Left colon (tissue), 2 donors: ENCODE data around the gene PDE4B. TPM values are rescaled to one million over a fixed set of nuclear protein-coding genes. Genes with fewer than 3 reads are reported as not detected.
"Not testable (repeated sequence)": the region's sequence is repeated elsewhere in the genome, so short reads cannot be mapped to it uniquely, and the experiment has no call there.

Experiments
- ATAC-seq: fragments of 200-7000 bp; cut with Tn5 transposase; one replicate; pipeline ENCODE4 v1.9.1; 2020; ENCODE audit warnings: mild to moderate bottlenecking, moderate library complexity
- DNase-seq, 2 donors: peaks; one replicate each; pipeline ENCODE4 v3.0.0-alpha.2; 2020
- intact Hi-C, 2 donors: fragments of 100-400 bp; cut with DNase I in 1 of 2; cut with micrococcal nuclease in 1 of 2; formaldehyde crosslinking; loops; one replicate each; pipeline versions ENCODE4 v1.11.2 to v1.14.0; 2022; cut with DNase I, micrococcal nuclease
- total RNA-seq, 2 donors: library from RNA; stranded (reverse); fragmentation: NEBNext Ultra II Directional; extraction: Animal tissue kit (Norgen Biotek cat#: 25700); gene quantifications; one replicate each; pipeline ENCODE4 v1.2.1, GENCODE V29; 2021
- donor health status: DM: no; HTN: no; CAD: no.
- donor health status: DM: yes; HTN: yes; CAD: no.

The PDE4B gene
- total RNA-seq, 2 donors from 2014 or later, result 4.2 to 4.4 TPM

DNA sequence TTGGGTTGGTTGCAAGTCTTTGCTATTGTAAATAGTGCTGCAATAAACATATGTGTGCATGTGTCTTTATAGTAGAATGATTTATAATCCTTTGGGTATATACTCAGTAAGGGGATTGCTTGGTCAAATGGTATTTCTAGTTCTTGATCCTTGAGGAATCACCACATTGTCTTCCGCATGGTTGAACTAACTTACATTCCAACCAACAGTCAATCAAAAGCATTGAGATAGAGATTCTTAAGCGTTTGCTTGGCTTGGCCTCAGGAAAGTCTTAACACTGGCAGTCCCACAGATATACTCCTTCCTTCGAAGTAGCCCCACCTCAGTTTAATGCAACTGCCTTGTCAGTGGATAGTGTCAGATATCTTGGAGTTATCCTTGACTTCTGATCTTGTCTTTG, 63.9 kb downstream of the PDE4B start:
- intact Hi-C loops, DNase-seq, ATAC-seq: not testable (repeated sequence)

DNA sequence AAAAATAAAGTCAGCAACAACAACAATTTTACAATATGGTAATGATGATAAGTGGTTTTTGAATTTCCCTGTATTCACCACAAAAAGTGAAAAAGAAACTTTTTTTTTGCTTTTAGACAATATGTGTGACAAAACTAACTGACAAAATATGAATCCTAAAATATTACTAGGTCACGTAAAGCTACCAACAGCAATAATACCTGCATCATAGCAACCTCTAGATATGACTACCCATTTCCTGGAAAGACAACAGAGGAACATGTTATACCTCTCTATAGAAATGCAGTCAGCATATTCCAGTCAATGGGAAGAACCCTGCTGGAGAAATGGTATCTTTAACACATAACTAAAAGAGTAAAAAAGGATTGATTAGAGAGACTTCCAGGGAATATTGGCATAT, 73.7 kb downstream of the PDE4B start:
- DNase-seq (no peak), ATAC-seq (no peak)
- intact Hi-C loops, result no loop called here

DNA sequence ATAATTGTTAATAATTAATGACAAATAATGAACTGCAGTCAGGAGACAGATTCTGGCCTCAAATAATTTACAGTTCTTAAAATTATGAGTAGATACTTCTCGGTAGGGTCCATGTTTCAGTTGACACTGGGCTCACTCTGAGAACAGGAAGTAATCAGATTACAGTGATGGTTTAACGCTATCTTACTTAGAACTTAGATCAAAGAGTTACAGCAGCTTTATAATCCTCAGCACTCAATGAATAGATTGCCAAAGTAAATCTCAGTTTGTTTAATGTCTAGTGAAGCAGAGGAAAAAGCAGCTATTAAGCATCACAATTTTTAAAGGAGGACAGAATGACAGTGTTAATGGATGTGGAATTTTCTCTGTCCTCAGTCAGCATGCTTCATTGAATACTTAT, 79.6 kb downstream of the PDE4B start:
- no peak for DNase-seq
- no peak for ATAC-seq
- intact Hi-C loops, result no loop called here

DNA sequence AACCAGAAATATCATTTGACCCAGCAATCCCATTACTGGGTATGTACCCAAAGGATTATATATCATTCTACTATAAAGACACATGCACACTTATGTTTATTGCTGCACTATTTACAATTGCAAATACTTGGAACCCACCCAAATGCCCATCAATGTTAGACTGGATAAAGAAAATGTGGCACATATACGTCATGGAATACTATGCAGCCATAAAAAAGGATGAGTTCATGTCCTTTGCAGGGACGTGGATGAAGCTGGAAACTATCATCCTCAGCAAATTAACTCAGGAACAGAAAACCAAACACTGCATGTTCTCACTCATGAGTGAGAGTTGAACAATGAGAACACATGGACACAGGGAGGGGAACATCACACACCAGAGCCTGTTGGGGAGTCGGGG, 85.6 kb downstream of the PDE4B start:
- ATAC-seq, intact Hi-C loops, DNase-seq: not testable (repeated sequence)

DNA sequence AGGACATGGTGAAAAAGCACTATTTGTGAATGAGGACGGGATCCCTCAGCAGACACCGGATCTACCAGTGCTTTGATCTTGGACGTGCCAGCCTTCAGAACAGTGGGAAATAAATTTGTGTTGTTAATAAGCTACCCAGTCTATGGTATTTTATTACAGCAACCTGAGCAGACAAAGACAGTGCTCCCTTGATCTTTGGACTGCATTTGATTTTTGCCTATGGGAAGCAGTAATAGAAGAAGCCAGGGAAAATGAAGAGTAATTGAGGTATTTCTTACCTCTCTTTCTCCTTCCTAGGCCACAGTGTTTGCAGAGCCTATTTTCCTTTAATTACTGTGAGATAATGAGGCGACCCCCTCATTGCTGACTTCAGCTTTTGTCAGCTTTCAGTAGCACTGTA, 87.9 kb downstream of the PDE4B start:
- ATAC-seq, result no peak
- intact Hi-C loops, result no loop called here
- no peak for DNase-seq

DNA sequence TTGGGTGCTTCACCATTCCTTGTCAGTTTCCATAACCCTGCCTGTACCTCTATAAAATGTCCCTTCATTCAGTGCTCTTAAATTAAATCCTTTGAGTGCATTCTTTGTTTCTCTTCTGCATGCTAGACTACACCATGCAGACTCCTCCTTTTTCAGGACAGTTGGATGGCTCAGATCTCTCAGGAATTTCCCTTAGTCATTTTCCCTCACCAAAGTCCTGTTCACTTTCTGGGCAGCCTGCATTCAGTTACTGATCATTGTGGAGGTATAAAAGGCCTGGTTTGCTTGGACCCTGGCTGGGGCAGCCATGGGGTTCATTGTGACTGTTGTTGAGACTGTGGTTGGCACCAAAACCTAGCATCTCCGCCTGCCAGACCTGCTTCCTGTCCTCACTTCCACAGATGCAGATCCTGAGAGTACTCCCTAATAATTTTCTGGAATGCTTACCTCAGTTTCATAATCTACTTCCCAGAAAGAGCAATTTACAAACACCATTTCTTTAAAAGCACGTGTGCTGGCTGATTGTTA, 88.4 kb downstream of the PDE4B start:
- intact Hi-C loops, result no loop called here
- no peak for DNase-seq
- ATAC-seq, result no peak

DNA sequence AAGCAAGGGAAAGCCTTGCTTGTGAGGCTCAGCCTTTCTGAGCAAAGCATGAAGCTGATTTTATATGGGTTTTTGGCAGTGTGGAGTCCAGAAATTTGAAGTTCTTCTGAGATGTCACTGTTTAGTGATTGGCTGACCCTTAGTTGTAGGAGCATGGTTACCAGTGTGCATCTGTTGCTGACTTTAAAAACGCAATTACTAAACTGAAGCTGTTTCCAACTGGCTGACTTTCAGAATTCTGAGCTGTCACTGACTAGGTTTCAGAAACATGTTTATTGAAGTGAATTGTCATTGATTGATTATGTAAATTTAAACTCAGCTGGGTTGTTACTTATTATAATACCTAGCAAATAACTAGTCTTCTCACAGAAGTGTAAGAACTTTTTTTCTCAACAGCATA, 89.4 kb downstream of the PDE4B start:
- DNase-seq, result no peak
- no peak for ATAC-seq
- intact Hi-C loops, result no loop called here

DNA sequence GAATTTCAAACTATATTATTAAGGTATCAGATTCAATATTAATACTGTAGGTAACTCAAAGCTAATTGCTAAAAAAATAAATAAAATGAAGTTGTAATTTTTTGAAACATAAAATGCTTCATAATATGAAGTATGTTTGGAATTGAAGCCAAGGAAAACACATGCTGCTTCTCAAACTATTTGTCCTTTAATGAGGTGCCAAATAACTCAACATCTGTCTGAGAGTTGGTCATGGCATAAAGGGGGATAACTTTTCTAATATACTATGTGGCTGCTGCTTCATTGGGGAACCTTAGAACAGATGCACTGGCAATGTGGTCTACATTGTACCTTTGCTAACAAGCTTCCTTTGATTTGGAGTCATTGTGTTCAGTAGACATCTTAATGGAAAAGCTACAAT, 96.7 kb downstream of the PDE4B start:
- no peak for DNase-seq
- intact Hi-C loops, result no loop called here
- no peak for ATAC-seq

DNA sequence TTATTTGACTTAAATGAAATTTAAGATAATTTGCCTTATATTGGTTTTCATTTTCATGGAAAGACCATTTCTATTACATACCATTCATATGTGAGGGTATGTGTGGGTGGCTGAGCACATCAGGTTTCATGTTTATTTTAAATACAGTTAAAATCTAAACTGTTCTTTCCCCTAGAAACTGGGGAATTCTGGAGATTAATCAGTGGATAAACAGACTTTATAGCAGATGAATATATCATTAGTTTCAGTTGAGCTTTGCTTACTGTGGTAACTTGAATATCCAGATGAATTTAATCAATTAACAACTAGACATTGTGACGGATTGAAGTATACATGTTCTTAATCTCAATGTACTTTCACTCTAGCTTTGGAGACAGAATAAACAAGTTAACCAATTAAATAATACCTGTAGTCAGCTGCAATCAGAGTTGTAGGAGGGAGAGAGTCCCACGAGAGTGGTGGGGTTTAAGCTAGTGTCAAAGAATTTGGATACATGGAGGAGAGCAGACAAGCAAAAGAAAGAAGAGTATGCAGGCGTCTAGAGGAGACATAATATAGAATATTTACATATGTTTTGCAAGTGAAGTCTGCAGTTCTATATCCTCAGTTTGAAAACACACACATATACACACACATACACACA, 97.6 kb downstream of the PDE4B start:
- intact Hi-C loops, result no loop called here
- ATAC-seq (no peak), DNase-seq (no peak)

DNA sequence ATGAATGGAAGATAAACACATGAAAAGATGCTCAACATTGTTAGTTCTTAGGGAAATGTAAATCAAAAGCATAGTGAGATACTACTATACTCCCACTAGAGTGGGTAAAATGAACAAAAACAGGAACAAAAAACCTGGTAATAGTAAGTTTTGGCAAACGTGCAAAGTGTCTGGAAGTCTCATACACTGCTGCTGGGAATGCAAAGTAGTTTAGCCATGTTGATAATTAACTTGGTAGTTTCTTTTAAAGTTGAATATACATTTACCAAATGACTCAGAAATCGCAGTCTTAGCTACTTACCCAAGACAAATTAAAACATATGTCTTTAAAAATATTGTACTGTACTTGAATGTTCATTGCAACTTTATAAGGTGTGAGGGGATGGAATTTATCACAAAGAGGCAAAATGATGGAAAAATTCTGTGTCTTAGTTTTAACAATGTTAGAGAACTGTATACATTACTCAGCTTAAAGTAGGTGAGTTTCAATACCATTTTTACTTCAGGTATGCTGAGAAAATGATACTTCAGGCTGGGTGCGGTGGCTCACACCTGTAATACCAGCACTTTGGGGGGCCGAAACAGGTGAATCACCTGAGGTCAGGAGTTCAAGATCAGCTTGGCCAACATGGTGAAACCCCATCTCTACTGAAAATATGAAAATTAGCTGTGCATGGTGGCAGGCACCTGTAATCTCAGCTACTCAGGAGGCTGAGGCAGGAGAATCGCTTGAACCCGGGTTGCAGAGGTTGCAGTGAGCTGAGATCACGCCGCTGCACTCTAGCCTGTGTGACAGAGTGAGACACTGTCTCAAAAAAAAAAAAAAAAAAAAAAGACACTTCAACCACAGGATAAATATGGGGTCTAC, 102.3 kb downstream of the PDE4B start:
- no peak for DNase-seq
- intact Hi-C loops, result no loop called here
- no peak for ATAC-seq

DNA sequence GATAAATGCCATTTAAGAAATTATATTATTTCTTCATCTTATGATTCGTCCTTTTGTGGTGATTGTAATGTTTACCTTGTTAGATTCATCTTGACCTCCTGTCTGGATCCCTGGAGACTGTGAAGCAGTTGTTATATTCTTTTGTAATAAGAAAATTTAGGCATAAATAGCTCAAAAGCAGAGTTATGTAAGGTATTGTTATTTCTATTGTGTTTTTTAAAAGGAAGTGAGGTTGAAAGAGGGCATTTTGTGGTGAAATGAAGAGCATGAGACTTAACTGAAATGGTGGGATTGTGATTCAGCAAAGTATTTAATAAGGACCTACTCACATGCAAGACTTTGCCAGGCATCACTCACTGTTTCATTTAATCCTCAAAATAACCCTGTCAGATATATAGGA, 104.0 kb downstream of the PDE4B start:
- ATAC-seq, result no peak
- intact Hi-C loops, result no loop called here

DNA sequence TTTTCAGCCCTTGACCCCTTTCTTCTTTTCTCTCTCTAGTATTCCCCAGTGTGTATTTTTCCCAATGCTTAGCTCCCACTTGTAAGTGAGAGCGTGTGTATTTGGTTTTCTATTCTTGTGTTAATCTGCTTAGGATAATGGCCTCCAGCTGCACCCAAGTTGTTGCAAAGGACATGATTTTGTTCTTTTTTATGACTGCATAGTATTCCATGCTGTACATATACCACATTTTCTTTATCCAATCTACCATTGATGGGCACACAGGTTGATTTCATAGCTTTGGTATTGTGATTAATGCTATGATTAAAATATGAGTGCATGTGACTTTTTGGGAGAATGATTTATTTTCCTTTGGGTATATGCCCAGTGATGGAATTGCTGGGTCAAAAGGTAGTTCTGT, 104.8 kb downstream of the PDE4B start:
- no peak for ATAC-seq
- intact Hi-C loops, result no loop called here
- no peak for DNase-seq

More for the DNA sequence above, 104.0 kb downstream of the PDE4B start:
- DNase-seq, result no peak

DNA sequence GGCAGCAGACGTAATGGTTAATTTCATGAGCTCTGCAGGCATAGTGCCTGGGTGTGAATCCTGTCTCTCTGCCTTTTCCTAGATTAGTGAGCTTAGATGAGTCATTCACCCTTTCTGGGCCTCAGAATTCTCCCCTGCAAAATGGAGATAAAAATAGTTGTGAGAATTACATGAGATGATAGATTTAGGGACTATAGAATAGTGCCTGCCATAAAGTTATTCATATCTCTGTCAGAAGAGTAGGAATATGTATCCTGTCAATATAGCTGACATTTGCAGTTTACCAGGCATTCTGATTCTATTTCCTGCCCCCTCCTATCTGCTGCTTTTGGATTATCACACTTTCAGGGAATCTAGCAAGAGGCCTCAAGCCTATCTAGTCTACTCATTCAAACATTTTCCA, 112.0 kb downstream of the PDE4B start:
- ATAC-seq (no peak), DNase-seq (no peak)
- intact Hi-C loops, result no loop called here

DNA sequence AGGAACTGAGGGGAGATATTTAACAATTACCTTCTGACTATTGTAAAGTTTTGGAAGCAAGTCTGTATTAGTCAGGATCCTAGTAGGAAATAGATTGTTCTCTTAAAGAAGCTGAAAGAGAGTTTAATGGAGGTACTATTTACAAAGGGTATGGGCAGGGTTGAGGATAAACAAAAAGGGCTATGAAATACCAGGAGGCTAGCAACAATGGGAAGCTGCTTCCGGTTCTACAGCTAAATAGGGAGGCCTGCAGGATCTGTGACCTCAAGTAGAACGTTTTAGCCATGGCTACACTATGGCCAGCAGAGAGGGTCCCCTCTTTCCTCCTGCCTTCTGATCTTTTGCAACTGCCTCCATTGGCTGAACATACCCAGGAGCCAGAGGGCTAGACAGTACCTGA, 117.7 kb downstream of the PDE4B start:
- ATAC-seq (peak; percentile 82), DNase-seq (no peak)
- intact Hi-C loops, result no loop called here

DNA sequence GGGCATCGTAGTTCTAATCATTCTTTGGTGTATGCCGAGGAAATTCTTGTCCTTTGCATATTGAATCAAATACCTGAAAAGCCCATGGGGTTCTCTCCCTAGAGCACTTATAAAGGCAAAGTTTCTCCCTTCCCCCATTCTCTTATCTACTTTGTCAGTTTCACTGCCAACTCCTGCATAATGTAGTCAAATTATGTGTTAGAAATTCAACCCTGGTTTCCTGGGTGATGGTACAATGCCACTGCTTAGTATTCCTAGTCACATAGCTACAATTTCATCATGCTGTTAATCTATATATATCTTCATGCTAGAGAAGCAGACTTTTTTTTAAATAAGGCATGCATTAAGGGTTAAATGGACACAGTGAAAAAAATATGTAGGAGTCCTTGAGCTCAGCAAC, 119.0 kb downstream of the PDE4B start:
- no peak for DNase-seq
- no peak for ATAC-seq
- intact Hi-C loops, result no loop called here

DNA sequence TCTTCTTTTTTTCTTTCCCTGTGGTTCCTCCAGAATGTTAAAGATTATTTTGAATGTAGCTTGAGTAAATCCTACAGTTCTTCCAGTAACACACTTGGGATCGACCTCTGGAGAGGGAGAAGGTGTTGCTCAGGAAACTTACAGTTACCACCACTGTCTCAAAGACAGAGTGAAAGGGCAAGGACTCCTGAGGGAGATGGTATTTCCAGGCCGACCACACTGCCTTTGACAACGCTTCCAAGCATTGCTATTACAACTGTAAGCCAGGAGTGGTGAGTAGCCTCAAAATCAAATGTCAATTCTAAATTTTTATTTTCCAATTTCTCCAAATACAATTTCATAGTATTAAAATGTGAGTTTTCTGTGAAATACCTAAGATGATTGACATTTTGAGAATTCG, 125.9 kb downstream of the PDE4B start:
- intact Hi-C loops, result no loop called here
- DNase-seq, result no peak
- ATAC-seq, result no peak

DNA sequence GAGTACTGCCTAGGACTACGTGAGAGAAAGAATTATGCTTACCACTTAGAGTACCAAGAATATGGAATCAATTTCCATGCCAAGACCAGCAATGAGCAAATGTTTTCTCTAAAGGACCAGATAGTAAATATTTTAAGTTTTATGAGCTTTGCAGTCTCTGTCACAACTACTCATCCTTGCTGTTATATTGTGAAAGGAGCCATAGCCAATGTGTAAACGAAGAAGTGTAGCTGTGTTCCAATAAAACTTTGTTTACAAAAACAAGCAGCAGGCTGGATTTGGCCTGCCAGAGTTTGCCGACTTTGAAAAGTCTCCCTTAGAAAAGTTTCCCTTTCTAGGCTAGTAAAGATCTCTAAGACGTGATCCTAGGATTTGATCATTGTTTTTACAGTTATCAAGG, 128.8 kb downstream of the PDE4B start:
- intact Hi-C loops, result no loop called here
- ATAC-seq, result no peak
- no peak for DNase-seq

DNA sequence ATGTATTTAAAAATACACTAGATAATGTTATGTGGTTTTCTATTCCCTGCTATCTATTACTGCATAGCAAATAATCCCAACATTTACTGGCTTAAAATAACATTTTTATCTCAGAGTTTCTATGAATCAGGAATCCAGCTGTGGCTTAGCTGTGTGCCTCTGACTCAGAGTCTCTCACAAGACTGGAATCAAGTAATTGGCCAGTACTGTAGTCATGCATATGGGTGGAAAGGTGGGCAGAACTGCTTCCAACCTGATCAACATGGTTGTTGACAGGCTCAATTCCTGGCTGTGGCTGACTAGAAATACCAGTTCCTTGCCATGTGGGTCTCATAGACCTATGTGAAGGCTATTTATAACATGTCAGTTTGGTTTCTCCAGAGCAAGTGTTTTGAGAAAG, 131.8 kb downstream of the PDE4B start:
- intact Hi-C loops, result no loop called here
- no peak for ATAC-seq
- no peak for DNase-seq

DNA sequence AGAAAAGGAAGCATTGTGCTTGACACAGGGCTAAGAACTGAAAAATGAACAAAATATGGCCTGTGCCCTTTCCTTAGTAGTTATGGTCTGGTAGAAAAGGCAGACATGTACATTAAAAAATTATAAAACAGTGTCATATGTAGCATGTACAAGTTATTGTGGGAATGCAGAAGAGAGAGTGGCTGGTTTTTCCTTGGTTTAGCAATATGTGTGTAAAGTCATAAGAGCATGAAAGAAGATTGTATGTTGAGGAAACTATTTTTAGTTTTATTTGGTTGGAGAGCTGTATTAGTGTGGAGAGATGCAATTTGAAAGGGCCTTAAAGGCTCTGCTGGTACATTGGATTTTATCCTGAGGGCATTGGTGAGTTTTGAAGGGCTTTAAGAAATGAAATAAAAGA, 145.8 kb downstream of the PDE4B start:
- intact Hi-C loops, result no loop called here
- no peak for ATAC-seq
- DNase-seq, result no peak

DNA sequence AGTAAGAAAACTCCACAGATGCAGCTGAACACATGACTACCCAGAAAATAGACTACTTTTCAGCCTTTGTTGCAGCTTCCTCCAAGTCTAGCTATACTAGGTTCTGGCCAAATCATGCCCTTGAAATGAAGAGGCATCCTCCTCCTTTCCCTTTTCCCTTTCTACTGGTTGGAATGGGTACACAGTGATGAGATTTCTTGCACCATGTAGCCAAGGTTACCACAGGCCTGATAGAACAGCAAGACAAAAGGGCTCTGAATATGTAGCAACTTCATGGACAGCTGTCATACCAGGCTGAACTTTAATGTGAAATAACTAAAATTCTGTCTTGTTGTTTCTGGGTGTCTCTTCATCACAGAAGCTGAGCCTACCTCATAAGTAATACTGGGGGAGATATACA, 146.5 kb downstream of the PDE4B start:
- ATAC-seq (no peak), DNase-seq (no peak)
- intact Hi-C loops, result no loop called here
